Measurements from ENCODE around the gene SLC2A11. TPM values are rescaled to one million over a fixed set of nuclear protein-coding genes. Genes with fewer than 3 reads are reported as not detected.

Gene SLC2A11
- total RNA-seq, 1 donor from 2014 or later: 18.2 TPM

GRCh38 chr22:23922921-23923320, 65.2 kb downstream of the SLC2A11 start:
- H3K27ac Mint-ChIP-seq (ENCODE audit: unreplicated experiment): no peak overlapping the region
- peaks cover 43% of the 10 kb centered on the region for H3K36me3 Mint-ChIP-seq (ENCODE audit: low read depth)
- peaks cover 3% of the 10 kb centered on the region for H3K9me3 Mint-ChIP-seq
- TF ChIP-seq CTCF (conservative IDR thresholded peaks at IDR 0.05): no peak
- H3K4me3 Mint-ChIP-seq: no peak overlapping the region
- no peaks in the 10 kb centered on the region for H3K27me3 Mint-ChIP-seq (ENCODE audit: low read depth)
- DNase-seq (ENCODE audit: low read depth, low spot score): no peak
- no peaks in the 10 kb centered on the region for H3K4me1 Mint-ChIP-seq

GRCh38 chr22:23925020-23925606, 67.4 kb downstream of the SLC2A11 start:
- Mint-ChIP-seq H3K4me3 (no peak overlapping the region), H3K36me3 (ENCODE audit: low read depth) (peaks cover 50% of the 10 kb centered on the region), H3K27me3 (ENCODE audit: low read depth) (no peaks in the 10 kb centered on the region), H3K9me3 (peaks cover 3% of the 10 kb centered on the region), H3K27ac (ENCODE audit: unreplicated experiment) (no peak overlapping the region), H3K4me1 (no peaks in the 10 kb centered on the region)
- DNase-seq (ENCODE audit: low read depth, low spot score): no peak
- TF ChIP-seq CTCF (conservative IDR thresholded peaks at IDR 0.05): no peak

- TF ChIP-seq CTCF (conservative IDR thresholded peaks at IDR 0.05): no peak
- H3K27ac Mint-ChIP-seq (ENCODE audit: unreplicated experiment): no peak overlapping the region
- DNase-seq (ENCODE audit: low read depth, low spot score): no peak
- H3K4me1 Mint-ChIP-seq: no peaks in the 10 kb centered on the region
- no peak overlapping the region for H3K4me3 Mint-ChIP-seq
- peaks cover 52% of the 10 kb centered on the region for H3K36me3 Mint-ChIP-seq (ENCODE audit: low read depth)
- H3K27me3 Mint-ChIP-seq (ENCODE audit: low read depth): no peaks in the 10 kb centered on the region
- H3K9me3 Mint-ChIP-seq: peaks cover 8% of the 10 kb centered on the region
Observed at GRCh38 chr22:23926561-23926960, 68.9 kb downstream of the SLC2A11 start.

Other genes with a start within 250 kb of the SLC2A11 start
- 0.43 TPM in 1 of 2 replicates, not detected in the other for gene DRICH1, start 225.6 kb upstream of the SLC2A11 start, total RNA-seq
- gene RGL4, start 166.9 kb upstream of the SLC2A11 start, total RNA-seq: not detected in 2 replicates
- gene ZNF70, start 106.8 kb upstream of the SLC2A11 start, total RNA-seq: 11.4 and 13.0 TPM in 2 replicates
- gene VPREB3, start 103.5 kb upstream of the SLC2A11 start, total RNA-seq: not detected in 2 replicates
- gene C22orf15, start 94.9 kb upstream of the SLC2A11 start, total RNA-seq: 0.41 and 0.79 TPM in 2 replicates
- gene CHCHD10, start 89.9 kb upstream of the SLC2A11 start, total RNA-seq: 35.8 and 38.8 TPM in 2 replicates
- gene MMP11, start 85.0 kb upstream of the SLC2A11 start, total RNA-seq: 10.8 and 11.2 TPM in 2 replicates
- gene SMARCB1, start 70.9 kb upstream of the SLC2A11 start, total RNA-seq: 222 and 244 TPM in 2 replicates
- 5.7 TPM in 2 replicates for gene DERL3, start 18.9 kb upstream of the SLC2A11 start, total RNA-seq
- 637 and 642 TPM in 2 replicates for gene MIF, start 36.5 kb downstream of the SLC2A11 start, total RNA-seq
- gene GSTT2B, start 103.3 kb downstream of the SLC2A11 start, total RNA-seq: 1.8 and 2.1 TPM in 2 replicates
- not detected in 2 replicates for gene DDTL, start 109.0 kb downstream of the SLC2A11 start, total RNA-seq
- 72.3 and 74.0 TPM in 2 replicates for gene DDT, start 116.6 kb downstream of the SLC2A11 start, total RNA-seq
- not detected in 2 replicates for gene GSTT2, start 122.3 kb downstream of the SLC2A11 start, total RNA-seq
- not detected in 2 replicates for gene GSTT4, start 147.6 kb downstream of the SLC2A11 start, total RNA-seq
- gene CABIN1, start 153.4 kb downstream of the SLC2A11 start, total RNA-seq: 80.8 and 81.8 TPM in 2 replicates